ENCODE results near the gene LOC128125822.

DNA sequence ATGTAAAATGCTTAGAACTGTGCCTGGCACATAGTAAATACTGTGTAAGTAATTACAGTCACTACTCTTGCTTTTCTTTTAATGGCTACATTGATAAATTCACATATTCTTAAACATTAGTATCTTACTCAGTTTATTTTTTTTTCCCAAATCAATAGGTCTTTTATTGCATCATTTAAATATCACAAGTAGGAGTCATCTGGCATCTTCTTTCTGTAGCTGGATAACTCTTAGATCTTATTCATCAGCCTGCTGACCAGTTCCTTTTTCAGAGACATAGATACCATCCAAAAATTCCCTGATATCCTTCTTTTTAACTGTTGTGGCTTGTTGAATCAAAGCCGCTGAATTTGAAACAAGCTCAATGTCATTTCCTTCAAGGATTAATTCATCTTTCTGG lies 43.3 kb downstream of the LOC128125822 start:
- TF ChIP-seq, protein P1, sequence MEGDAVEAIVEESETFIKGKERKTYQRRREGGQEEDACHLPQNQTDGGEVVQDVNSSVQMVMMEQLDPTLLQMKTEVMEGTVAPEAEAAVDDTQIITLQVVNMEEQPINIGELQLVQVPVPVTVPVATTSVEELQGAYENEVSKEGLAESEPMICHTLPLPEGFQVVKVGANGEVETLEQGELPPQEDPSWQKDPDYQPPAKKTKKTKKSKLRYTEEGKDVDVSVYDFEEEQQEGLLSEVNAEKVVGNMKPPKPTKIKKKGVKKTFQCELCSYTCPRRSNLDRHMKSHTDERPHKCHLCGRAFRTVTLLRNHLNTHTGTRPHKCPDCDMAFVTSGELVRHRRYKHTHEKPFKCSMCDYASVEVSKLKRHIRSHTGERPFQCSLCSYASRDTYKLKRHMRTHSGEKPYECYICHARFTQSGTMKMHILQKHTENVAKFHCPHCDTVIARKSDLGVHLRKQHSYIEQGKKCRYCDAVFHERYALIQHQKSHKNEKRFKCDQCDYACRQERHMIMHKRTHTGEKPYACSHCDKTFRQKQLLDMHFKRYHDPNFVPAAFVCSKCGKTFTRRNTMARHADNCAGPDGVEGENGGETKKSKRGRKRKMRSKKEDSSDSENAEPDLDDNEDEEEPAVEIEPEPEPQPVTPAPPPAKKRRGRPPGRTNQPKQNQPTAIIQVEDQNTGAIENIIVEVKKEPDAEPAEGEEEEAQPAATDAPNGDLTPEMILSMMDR (IDR thresholded peaks at IDR 0.05 in 2 of 3, conservative IDR thresholded peaks at IDR 0.05 in 1 of 3; ENCODE audit: control insufficient read depth in 2 of 3, extremely low read depth in 1 of 3, insufficient read depth in 1 of 3, low read depth in 3 of 3, low read length in 3 of 3): no peak
- TF ChIP-seq, protein P2, sequence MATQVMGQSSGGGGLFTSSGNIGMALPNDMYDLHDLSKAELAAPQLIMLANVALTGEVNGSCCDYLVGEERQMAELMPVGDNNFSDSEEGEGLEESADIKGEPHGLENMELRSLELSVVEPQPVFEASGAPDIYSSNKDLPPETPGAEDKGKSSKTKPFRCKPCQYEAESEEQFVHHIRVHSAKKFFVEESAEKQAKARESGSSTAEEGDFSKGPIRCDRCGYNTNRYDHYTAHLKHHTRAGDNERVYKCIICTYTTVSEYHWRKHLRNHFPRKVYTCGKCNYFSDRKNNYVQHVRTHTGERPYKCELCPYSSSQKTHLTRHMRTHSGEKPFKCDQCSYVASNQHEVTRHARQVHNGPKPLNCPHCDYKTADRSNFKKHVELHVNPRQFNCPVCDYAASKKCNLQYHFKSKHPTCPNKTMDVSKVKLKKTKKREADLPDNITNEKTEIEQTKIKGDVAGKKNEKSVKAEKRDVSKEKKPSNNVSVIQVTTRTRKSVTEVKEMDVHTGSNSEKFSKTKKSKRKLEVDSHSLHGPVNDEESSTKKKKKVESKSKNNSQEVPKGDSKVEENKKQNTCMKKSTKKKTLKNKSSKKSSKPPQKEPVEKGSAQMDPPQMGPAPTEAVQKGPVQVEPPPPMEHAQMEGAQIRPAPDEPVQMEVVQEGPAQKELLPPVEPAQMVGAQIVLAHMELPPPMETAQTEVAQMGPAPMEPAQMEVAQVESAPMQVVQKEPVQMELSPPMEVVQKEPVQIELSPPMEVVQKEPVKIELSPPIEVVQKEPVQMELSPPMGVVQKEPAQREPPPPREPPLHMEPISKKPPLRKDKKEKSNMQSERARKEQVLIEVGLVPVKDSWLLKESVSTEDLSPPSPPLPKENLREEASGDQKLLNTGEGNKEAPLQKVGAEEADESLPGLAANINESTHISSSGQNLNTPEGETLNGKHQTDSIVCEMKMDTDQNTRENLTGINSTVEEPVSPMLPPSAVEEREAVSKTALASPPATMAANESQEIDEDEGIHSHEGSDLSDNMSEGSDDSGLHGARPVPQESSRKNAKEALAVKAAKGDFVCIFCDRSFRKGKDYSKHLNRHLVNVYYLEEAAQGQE (IDR thresholded peaks at IDR 0.05; ENCODE audit: low read depth, low read length): no peak
- TF ChIP-seq ZSCAN29 (IDR thresholded peaks at IDR 0.05) (no peak), TAF1 (IDR thresholded peaks at IDR 0.05; ENCODE audit: borderline replicate concordance, low read depth, low read length) (no peak), POLR2A (IDR thresholded peaks at IDR 0.05; ENCODE audit: low read depth, low read length) (no peak), ETV6 (conservative IDR thresholded peaks at IDR 0.05 in 1 of 2, IDR thresholded peaks at IDR 0.05 in 1 of 2; ENCODE audit: borderline replicate concordance in 1 of 2, low read depth in 1 of 2) (no peak), EP300 (IDR thresholded peaks at IDR 0.05; ENCODE audit: borderline replicate concordance in 1 of 2, control insufficient read depth in 1 of 2, low read depth in 2 of 2, low read length in 2 of 2) (no peak)
- TF ChIP-seq, protein P3, sequence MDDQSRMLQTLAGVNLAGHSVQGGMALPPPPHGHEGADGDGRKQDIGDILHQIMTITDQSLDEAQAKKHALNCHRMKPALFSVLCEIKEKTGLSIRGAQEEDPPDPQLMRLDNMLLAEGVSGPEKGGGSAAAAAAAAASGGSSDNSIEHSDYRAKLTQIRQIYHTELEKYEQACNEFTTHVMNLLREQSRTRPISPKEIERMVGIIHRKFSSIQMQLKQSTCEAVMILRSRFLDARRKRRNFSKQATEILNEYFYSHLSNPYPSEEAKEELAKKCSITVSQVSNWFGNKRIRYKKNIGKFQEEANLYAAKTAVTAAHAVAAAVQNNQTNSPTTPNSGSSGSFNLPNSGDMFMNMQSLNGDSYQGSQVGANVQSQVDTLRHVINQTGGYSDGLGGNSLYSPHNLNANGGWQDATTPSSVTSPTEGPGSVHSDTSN (IDR thresholded peaks at IDR 0.05; ENCODE audit: insufficient replicate concordance, low read depth, low read length): no peak
- TF ChIP-seq, protein P4, sequence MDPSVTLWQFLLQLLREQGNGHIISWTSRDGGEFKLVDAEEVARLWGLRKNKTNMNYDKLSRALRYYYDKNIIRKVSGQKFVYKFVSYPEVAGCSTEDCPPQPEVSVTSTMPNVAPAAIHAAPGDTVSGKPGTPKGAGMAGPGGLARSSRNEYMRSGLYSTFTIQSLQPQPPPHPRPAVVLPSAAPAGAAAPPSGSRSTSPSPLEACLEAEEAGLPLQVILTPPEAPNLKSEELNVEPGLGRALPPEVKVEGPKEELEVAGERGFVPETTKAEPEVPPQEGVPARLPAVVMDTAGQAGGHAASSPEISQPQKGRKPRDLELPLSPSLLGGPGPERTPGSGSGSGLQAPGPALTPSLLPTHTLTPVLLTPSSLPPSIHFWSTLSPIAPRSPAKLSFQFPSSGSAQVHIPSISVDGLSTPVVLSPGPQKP (IDR thresholded peaks at IDR 0.05; ENCODE audit: low read depth, low read length): no peak

All from GM12878 (cell line).